ENCODE measurements around the gene SNX32.

The SNX32 gene

DNA sequence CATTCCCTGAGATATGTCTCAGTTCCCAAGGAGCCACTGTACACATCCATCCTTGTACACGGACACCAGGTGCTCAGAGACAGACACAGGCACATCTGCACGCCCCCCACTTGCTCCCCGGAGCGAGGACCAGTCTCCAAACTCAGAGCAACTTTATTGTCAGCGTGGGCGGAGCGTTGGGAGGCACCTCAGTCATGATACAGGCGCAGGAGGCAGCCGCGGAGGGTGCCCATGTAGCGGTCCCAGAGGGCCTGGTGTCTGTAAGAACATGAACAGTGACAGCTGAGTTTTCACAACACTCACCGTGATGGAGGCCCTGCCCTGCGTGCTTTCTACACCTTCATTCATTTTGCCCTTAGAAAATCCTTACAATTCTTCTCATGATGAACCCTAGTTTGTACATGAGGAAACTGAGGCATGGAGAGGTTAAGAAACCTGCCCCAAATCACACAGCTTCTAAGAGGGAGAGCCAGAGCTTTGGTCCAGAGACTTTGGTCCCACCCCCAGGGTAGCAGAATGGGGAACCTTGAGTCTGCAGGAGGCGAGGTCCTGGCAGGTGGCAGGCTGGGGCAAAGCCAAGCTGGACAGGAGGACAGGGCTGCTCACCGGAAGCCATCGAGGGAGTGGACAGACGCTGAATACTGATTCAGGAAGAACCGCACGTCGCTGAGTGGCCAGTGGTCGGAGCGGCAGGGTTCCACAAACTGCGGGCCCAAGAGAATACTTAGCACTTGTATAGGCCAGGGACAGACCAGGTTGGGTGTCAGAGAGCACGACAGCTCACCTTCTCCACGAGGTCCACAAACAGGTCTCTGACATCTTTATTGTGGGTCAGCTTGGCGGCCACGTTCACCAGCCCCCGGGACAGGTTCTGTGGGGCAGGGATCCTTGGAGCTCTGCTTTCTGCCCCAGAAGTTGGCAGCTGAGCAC is 50.3 kb downstream of the SNX32 start:
- peak overlapping the region; percentile 43 for H4K91ac ChIP-seq (ENCODE audit: low read length)
- H3K23ac ChIP-seq (ENCODE audit: low read length in 2 of 2) = no peak overlapping the region
- 88% methylated on average over 27 of the region's 28 CpGs for WGBS
- H2AK5ac ChIP-seq (ENCODE audit: low read length, severe bottlenecking) = no peak overlapping the region
- peak overlapping the region; percentile 21 for H3K9ac ChIP-seq (ENCODE audit: low read length)
- peaks cover 51 to 61% of the 10 kb centered on the region in 2 experiments for H3K36me3 ChIP-seq (ENCODE audit: control insufficient read depth in 1 of 2, insufficient read depth in 2 of 2, low read depth in 1 of 2, low read length in 2 of 2)
- no peaks in the 10 kb centered on the region for H3K27me3 ChIP-seq (ENCODE audit: control insufficient read depth in 1 of 2, insufficient read depth in 1 of 2, low read length in 2 of 2)
- no peak overlapping the region for H2BK15ac ChIP-seq (ENCODE audit: low read depth, poor library complexity, severe bottlenecking)
- peaks cover 27% of the 10 kb centered on the region for H3K79me1 ChIP-seq (replicated peaks; ENCODE audit: low read length, poor library complexity, severe bottlenecking)
- no peak overlapping the region for H3K4me3 ChIP-seq (ENCODE audit: insufficient read depth in 1 of 2, low read depth in 1 of 2, low read length in 2 of 2)
- H2BK5ac ChIP-seq (ENCODE audit: low read depth, low read length, poor library complexity, severe bottlenecking) = no peak overlapping the region
- H3K4me2 ChIP-seq (ENCODE audit: low read length, poor library complexity, severe bottlenecking) = no peak overlapping the region
- H3K9me3 ChIP-seq (ENCODE audit: control insufficient read depth, low read length) = no peaks in the 10 kb centered on the region
- H3K27ac ChIP-seq (ENCODE audit: low read length, poor library complexity, severe bottlenecking) = no peak overlapping the region
- no peak overlapping the region for H3K18ac ChIP-seq (ENCODE audit: low read depth in 1 of 2, low read length in 2 of 2)
- no peak overlapping the region for H3K14ac ChIP-seq (ENCODE audit: low read length in 2 of 2)
- peaks cover 16% of the 10 kb centered on the region for H3K4me1 ChIP-seq (ENCODE audit: control insufficient read depth, insufficient read depth, low read depth, low read length)
- H2BK12ac ChIP-seq (ENCODE audit: low read length in 2 of 2) = no peak overlapping the region
- H2AFZ ChIP-seq (ENCODE audit: low read depth, low read length) = no peak overlapping the region
- no peak for DNase-seq
- no peak overlapping the region for H2BK120ac ChIP-seq (ENCODE audit: low read depth, low read length)
- no peak overlapping the region for H3K4ac ChIP-seq (ENCODE audit: low read depth in 1 of 2, low read length in 2 of 2)
- no peak overlapping the region for H4K8ac ChIP-seq (ENCODE audit: low read length)

DNA sequence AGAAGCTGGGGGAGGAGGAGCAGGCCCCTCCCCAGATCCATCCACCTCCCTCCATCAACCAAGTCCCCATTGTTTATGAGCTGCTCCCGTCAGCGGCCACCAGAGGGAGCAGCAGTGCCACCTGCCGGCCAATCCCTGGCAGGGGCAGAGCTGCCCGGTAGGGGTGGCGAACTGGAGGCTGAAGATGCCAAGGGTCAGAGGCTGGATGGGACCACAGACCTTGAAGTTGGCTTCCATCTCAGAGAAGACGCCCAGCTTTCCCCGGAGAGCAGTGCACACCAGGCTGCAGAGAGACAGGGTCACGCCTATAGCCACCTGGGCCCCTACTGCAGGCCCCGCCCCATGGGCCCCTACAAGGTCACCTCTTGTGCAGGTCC is 50.9 kb downstream of the SNX32 start:
- Histone ChIP-seq H3K9me3 (ENCODE audit: control insufficient read depth, low read length) (no peaks in the 10 kb centered on the region), H3K27ac (ENCODE audit: low read length, poor library complexity, severe bottlenecking) (no peak overlapping the region), H2AK5ac (ENCODE audit: low read length, severe bottlenecking) (no peak overlapping the region), H2BK120ac (ENCODE audit: low read depth, low read length) (no peak overlapping the region), H3K4me2 (ENCODE audit: low read length, poor library complexity, severe bottlenecking) (no peak overlapping the region), H3K36me3 (ENCODE audit: control insufficient read depth in 1 of 2, insufficient read depth in 2 of 2, low read depth in 1 of 2, low read length in 2 of 2) (peaks cover 51 to 60% of the 10 kb centered on the region in 2 experiments), H3K79me1 (replicated peaks; ENCODE audit: low read length, poor library complexity, severe bottlenecking) (peaks cover 27% of the 10 kb centered on the region), H3K4ac (ENCODE audit: low read depth in 1 of 2, low read length in 2 of 2) (no peak overlapping the region), H2AFZ (ENCODE audit: low read depth, low read length) (no peak overlapping the region), H2BK15ac (ENCODE audit: low read depth, poor library complexity, severe bottlenecking) (no peak overlapping the region), H4K8ac (ENCODE audit: low read length) (peak overlapping the region; percentile 4), H3K23ac (ENCODE audit: low read length in 2 of 2) (no peak overlapping the region), H3K27me3 (ENCODE audit: control insufficient read depth in 1 of 2, insufficient read depth in 1 of 2, low read length in 2 of 2) (no peaks in the 10 kb centered on the region), H3K9ac (ENCODE audit: low read length) (peak overlapping the region; percentile 21), H3K14ac (ENCODE audit: low read length in 2 of 2) (no peak overlapping the region), H2BK5ac (ENCODE audit: low read depth, low read length, poor library complexity, severe bottlenecking) (no peak overlapping the region), H3K4me3 (ENCODE audit: insufficient read depth in 1 of 2, low read depth in 1 of 2, low read length in 2 of 2) (no peak overlapping the region), H3K4me1 (ENCODE audit: control insufficient read depth, insufficient read depth, low read depth, low read length) (peaks cover 16% of the 10 kb centered on the region), H3K18ac (ENCODE audit: low read depth in 1 of 2, low read length in 2 of 2) (no peak overlapping the region), H2BK12ac (ENCODE audit: low read length in 2 of 2) (no peak overlapping the region), H4K91ac (ENCODE audit: low read length) (no peak overlapping the region)
- peak; percentile 80 for DNase-seq
- 32% methylated on average over 9 of the region's 9 CpGs for WGBS

DNA sequence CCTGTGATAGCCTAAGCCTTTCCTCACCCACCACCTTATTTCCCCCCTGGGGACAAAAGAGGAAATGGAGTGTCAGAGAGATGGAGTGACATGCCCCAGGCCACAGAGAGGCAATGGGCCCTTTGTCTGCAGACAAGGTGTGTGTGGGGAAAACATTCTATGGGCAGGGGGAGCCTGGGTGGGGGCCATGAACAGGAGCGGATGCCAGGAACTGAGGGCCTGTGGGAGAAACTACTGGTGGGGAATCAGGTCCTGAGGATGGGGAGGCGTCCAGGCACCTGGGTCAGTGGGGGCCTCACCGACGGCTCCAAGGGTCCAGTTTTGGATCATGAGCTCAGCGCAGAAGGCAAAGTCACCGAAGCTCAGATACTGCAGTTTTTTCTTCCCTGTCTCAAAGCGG is 51.5 kb downstream of the SNX32 start:
- peak overlapping the region; percentile 11 for H4K91ac ChIP-seq (ENCODE audit: low read length)
- H2BK120ac ChIP-seq (ENCODE audit: low read depth, low read length) = no peak overlapping the region
- no peak overlapping the region for H3K14ac ChIP-seq (ENCODE audit: low read length in 2 of 2)
- H3K9ac ChIP-seq (ENCODE audit: low read length) = peak overlapping the region; percentile 14
- no peak overlapping the region for H3K23ac ChIP-seq (ENCODE audit: low read length in 2 of 2)
- no peak overlapping the region for H3K27ac ChIP-seq (ENCODE audit: low read length, poor library complexity, severe bottlenecking)
- DNase-seq = no peak
- peaks cover 28% of the 10 kb centered on the region for H3K79me1 ChIP-seq (replicated peaks; ENCODE audit: low read length, poor library complexity, severe bottlenecking)
- WGBS = 96% methylated on average over 7 of the region's 7 CpGs
- H3K9me3 ChIP-seq (ENCODE audit: control insufficient read depth, low read length) = no peaks in the 10 kb centered on the region
- peaks cover 51 to 56% of the 10 kb centered on the region in 2 experiments for H3K36me3 ChIP-seq (ENCODE audit: control insufficient read depth in 1 of 2, insufficient read depth in 2 of 2, low read depth in 1 of 2, low read length in 2 of 2)
- H3K4me3 ChIP-seq (ENCODE audit: insufficient read depth in 1 of 2, low read depth in 1 of 2, low read length in 2 of 2) = no peak overlapping the region
- peak overlapping the region; percentile 47 for H4K8ac ChIP-seq (ENCODE audit: low read length)
- no peak overlapping the region for H2BK15ac ChIP-seq (ENCODE audit: low read depth, poor library complexity, severe bottlenecking)
- no peak overlapping the region for H2BK5ac ChIP-seq (ENCODE audit: low read depth, low read length, poor library complexity, severe bottlenecking)
- no peak overlapping the region for H3K18ac ChIP-seq (ENCODE audit: low read depth in 1 of 2, low read length in 2 of 2)
- H2BK12ac ChIP-seq (ENCODE audit: low read length in 2 of 2) = no peak overlapping the region
- H3K4me1 ChIP-seq (ENCODE audit: control insufficient read depth, insufficient read depth, low read depth, low read length) = peaks cover 18% of the 10 kb centered on the region
- no peak overlapping the region for H2AFZ ChIP-seq (ENCODE audit: low read depth, low read length)
- no peak overlapping the region for H3K4me2 ChIP-seq (ENCODE audit: low read length, poor library complexity, severe bottlenecking)
- H3K4ac ChIP-seq (ENCODE audit: low read depth in 1 of 2, low read length in 2 of 2) = no peak overlapping the region
- no peak overlapping the region for H2AK5ac ChIP-seq (ENCODE audit: low read length, severe bottlenecking)
- no peaks in the 10 kb centered on the region for H3K27me3 ChIP-seq (ENCODE audit: control insufficient read depth in 1 of 2, insufficient read depth in 1 of 2, low read length in 2 of 2)

DNA sequence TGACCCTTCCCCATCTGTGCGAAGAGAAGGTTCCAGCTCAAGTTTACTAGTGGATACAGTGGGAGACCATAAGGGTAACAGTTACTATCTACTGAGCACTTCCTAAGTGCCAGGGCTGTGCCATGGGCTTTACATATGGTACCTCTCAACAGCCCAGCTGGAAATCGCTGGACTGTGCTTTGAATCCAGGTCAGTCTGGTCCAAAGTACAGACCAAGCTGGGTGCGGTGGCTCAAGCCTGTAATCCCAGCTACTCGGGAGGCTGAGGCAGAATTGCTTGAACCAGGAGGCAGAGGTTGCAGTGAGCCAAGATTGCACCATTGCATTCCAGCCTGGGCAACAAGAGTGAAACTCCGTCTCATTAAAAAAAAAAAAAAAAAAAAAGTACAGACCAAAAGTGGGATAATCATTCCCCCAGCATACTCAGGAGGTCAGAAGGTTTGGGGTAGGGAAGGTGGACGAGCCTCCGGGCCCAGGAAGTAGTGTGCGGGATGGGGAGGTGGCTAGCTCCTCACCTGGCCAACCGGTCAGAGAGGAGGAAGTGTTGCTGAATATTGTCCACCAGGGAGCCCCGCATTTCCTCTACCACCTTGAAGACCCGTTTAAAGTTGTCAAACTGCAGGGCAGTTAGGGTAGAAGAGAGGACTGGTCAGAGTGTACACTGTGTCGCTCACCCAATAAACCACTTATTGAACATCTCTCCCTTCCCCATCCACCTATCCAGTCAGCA is 52.2 kb downstream of the SNX32 start:
- no peak overlapping the region for H3K4me2 ChIP-seq (ENCODE audit: low read length, poor library complexity, severe bottlenecking)
- no peak overlapping the region for H4K8ac ChIP-seq (ENCODE audit: low read length)
- no peak overlapping the region for H2AK5ac ChIP-seq (ENCODE audit: low read length, severe bottlenecking)
- H3K9me3 ChIP-seq (ENCODE audit: control insufficient read depth, low read length) = no peaks in the 10 kb centered on the region
- no peaks in the 10 kb centered on the region for H3K27me3 ChIP-seq (ENCODE audit: control insufficient read depth in 1 of 2, insufficient read depth in 1 of 2, low read length in 2 of 2)
- peaks cover 51 to 56% of the 10 kb centered on the region in 2 experiments for H3K36me3 ChIP-seq (ENCODE audit: control insufficient read depth in 1 of 2, insufficient read depth in 2 of 2, low read depth in 1 of 2, low read length in 2 of 2)
- no peak overlapping the region for H3K23ac ChIP-seq (ENCODE audit: low read length in 2 of 2)
- H2AFZ ChIP-seq (ENCODE audit: low read depth, low read length) = no peak overlapping the region
- H3K27ac ChIP-seq (ENCODE audit: low read length, poor library complexity, severe bottlenecking) = no peak overlapping the region
- 94% methylated on average over 8 of the region's 12 CpGs for WGBS
- H3K9ac ChIP-seq (ENCODE audit: low read length) = peak overlapping the region; percentile 94
- no peak overlapping the region for H2BK5ac ChIP-seq (ENCODE audit: low read depth, low read length, poor library complexity, severe bottlenecking)
- no peak overlapping the region for H3K4ac ChIP-seq (ENCODE audit: low read depth in 1 of 2, low read length in 2 of 2)
- no peak overlapping the region for H3K18ac ChIP-seq (ENCODE audit: low read depth in 1 of 2, low read length in 2 of 2)
- peaks cover 28% of the 10 kb centered on the region for H3K79me1 ChIP-seq (replicated peaks; ENCODE audit: low read length, poor library complexity, severe bottlenecking)
- H3K14ac ChIP-seq (ENCODE audit: low read length in 2 of 2) = no peak overlapping the region
- no peak for DNase-seq
- H3K4me1 ChIP-seq (ENCODE audit: control insufficient read depth, insufficient read depth, low read depth, low read length) = peaks cover 21% of the 10 kb centered on the region
- no peak overlapping the region for H2BK120ac ChIP-seq (ENCODE audit: low read depth, low read length)
- no peak overlapping the region for H2BK12ac ChIP-seq (ENCODE audit: low read length in 2 of 2)
- no peak overlapping the region for H2BK15ac ChIP-seq (ENCODE audit: low read depth, poor library complexity, severe bottlenecking)
- no peak overlapping the region for H3K4me3 ChIP-seq (ENCODE audit: insufficient read depth in 1 of 2, low read depth in 1 of 2, low read length in 2 of 2)
- H4K91ac ChIP-seq (ENCODE audit: low read length) = no peak overlapping the region
